GM10847 (cell line): Measurements from ENCODE around the gene C1orf35.

Experiments used
- POLR2A ChIP-seq: IDR thresholded peaks from 2 replicates; pipeline ENCODE4 v1.6.1; 2011; ENCODE audit not compliant: insufficient read length; ENCODE audit errors: extremely low read depth

The C1orf35 gene

DNA sequence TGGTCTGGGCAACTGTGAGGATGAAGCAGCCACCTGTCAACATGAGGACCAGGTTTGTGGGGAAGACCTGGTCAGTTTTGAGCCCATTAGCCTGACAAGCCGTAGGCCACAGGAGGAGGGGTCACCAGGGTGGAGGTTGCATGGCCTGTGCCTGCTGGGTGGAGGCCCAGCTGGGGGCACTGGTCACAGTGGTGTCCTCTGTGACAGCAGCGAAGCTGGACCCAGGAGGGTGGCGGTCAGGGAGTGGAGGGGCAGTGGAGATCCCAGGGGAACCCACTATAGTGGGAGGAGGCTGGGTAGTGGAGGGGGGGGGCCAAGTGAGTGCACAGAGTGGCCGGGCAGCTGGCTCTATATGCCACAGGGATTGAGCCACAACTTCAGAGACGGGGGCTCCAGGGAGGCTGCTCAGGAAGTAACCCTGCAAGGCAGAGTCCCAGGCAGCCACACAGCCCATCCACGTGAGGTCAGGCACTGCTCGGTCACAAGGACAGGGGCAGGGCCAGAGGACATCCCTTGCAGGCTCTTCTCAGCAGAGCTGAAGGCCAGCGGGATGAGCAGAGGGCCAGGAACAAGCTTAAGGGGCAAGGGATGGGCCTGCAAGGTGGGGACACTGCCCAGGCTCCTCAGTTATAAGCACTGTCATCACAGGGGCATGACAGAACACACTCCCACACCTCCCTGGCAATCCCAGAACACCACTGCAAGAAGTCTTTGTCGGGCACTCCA is 2.3 kb upstream of the C1orf35 start:
- no peak for TF ChIP-seq POLR2A

DNA sequence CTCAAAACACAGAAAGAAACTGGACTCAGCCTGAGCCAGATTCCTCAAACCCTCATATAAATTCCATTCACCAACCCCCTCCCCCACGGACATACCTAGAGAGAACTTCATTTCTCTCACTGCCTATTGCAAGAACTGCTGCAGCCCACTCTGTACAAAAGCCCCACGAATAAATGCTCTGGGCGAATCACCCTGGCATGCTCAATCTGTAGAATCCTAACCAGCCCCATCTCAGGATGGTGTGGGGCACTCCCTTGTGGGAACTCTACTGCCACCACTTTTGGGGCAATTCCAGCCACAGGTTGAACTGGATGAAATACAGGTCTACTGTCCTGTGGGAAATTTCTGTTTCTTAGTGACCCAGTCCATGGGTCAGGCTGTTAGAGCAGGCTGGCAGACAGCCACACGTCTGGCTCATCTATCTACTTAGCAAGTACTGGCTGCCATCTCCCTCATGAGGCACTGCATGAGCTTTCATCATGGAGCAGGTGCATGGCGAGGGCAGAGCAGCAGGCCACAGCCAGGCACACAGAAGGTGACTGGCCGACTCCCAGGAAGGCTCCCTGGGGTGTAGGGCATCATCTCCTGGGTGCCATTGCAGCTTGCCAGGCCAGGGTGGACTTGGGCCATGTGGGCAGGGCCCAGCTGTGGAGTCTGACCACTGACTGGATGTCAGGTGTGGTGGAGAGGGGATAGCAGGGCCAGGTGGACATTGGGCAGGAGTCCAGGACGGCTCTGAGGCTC is 1.6 kb upstream of the C1orf35 start:
- no peak for TF ChIP-seq POLR2A

- no peak for TF ChIP-seq POLR2A
Measured at GRCh38 chr1:228101994-228102790, 933 bp downstream of the C1orf35 start.

DNA sequence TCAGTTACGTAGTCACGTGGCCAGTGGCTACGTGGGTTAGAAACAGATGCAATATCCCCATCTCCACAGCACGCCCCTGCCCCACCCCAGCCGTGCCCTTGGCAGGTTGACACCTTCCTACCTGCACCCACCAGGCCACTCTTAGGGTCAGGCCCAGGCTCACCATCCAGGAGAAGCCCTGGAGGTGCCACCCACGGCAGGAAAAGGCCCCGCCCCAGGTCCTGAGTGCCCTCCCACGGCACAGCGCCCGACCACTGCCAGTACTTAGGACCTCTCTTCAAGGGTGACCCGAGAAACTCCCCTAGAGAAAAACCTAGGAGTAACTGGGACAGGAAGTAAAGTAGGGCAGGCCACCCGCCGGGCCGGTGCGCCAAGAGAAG is 1.5 kb downstream of the C1orf35 start:
- no peak for TF ChIP-seq POLR2A

DNA sequence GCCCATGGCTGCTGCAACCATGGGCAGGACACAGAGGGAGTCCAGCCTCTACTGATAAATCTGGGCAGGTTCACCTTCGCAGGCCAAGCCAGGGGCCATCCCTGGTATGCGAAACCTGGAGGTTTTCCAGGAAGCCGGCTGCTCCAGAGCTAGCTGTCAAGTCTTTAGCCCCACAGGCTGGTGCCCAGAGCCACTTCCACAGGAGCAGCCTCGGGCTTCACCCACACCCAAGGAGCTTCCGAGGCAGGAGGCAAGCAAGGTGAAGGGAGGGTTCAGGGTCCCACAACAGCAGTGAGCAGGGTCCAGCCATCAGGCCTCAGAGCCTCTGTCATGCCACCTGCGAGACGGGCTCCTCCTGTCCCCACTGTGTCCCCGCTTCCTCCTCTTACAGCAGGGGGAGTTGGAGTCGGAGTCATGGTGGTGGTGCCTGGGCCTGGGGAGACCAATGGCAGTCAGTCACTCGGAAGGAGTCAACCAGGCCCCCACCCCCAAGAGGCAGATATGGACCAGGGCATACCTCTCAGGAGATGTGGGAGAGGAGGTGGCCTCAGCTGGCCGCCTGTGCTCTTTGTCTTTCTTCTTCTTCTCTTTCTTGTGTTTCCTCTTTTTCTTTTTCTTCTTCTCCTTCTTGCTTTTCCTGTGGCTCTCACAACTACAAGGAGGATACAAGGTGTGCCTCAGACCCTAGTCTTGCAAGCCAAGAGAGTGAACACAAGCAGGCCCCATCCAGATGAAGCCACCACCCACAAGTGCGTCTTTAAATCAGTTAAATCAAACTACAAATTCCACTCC is 2.1 kb downstream of the C1orf35 start:
- TF ChIP-seq POLR2A: peak; percentile 3

DNA sequence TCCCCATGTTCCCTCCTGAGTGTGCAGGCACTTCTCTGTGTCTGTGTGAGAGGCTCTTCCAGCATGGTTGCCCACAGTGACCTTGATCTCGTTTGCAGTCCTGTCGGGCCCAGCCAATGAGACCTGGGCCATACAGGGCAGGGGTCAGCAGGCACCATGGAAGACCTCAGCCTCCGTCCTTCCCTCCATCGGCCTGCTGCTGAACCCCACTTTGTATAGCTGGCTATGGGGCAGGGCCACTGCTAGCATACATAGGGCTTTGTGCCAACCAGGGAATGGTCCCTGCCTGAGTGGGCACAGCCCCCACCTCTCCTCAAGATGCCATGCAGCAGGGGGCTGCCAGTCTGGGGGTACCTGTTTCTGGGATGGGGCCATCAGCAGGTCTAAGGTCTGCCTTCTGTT is 3.8 kb downstream of the C1orf35 start:
- no peak for TF ChIP-seq POLR2A

GRCh38 chr1:228098323-228098931 is 4.7 kb downstream of the C1orf35 start:
- TF ChIP-seq POLR2A: no peak

- TF ChIP-seq POLR2A: no peak
Measured at GRCh38 chr1:228097333-228098081, 5.6 kb downstream of the C1orf35 start.

- no peak for TF ChIP-seq POLR2A
Measured at GRCh38 chr1:228096416-228097332, 6.5 kb downstream of the C1orf35 start.

- no peak for TF ChIP-seq POLR2A
Measured at GRCh38 chr1:228095938-228096337, 7.2 kb downstream of the C1orf35 start.

DNA sequence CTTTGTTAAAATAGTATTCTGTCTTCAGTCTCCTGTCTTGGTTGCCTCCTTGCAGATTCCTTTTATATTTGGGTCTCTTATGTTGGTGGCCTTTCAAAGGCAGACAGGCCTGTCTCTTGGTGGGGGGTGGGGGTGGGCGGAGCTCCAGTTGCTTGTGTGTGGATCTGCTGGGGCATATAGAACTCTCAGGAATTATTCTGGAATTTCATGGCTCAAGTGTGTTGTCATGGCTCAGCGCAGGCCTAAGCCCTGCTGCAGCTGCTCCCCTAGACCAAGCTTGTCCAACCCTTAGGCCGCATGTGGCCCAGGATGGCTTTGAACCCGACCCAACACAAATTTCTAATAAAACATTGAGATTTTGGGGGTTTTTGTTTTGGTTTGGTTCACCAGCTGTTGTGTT is 8.0 kb downstream of the C1orf35 start:
- TF ChIP-seq POLR2A: no peak

DNA sequence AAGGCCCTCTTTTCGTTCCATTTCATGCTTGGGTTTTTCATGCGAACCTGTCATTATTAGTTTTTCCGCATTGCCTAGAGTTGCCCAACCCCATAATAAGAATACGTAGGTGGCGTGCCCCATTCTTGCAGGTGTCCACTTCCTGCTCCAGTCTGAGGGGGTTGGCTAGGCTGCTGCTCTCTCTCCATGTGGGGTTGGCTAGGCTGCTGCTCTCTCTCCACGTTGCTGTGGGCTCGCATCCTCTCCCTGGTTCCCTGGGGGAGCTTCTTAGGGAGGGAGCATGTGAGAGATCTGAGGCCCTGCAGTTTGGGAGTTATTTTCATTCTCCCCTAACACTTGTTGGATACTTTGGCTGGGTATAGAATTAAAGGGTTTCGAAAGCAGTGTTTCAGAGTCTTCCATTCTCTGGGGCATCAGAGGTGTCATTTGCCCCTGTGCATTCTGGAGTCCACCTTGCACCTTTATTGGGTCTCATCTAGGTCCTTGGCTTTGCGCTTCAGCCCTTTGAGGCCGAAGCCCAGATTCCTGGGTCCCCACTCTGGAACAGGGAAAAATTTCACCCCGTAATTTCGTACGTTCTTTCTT is 8.6 kb downstream of the C1orf35 start:
- TF ChIP-seq POLR2A: no peak
